ENCODE data around the gene NFKBIZ.

NFKBIZ gene

DNA sequence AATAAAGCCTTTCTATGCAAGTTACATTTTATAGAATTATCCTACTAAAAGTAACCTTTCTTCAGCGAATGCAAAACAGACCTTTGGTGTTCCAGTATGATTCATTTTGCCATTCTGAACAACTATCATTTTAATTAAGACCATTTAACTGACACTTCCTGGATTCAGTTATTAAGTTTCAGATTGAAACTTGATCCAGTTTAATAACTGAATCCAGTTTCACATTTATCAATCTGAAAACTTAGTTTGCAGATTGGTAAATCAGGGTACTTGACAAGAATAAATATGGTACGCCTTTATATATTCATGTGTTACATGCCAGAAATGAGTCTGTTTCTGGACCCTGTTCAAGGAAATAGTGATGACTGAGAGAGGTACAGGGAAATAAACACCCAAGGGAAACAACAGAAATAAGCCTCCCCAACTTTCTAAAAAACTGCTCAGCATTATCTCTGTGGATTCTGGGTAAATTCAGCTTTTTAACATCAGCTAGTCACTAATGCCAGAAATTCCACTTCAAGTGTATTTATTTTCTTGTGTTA lies 23.3 kb upstream of the NFKBIZ start:
- peak in 1 of 5 experiments; percentile 38 for DNase-seq

DNA sequence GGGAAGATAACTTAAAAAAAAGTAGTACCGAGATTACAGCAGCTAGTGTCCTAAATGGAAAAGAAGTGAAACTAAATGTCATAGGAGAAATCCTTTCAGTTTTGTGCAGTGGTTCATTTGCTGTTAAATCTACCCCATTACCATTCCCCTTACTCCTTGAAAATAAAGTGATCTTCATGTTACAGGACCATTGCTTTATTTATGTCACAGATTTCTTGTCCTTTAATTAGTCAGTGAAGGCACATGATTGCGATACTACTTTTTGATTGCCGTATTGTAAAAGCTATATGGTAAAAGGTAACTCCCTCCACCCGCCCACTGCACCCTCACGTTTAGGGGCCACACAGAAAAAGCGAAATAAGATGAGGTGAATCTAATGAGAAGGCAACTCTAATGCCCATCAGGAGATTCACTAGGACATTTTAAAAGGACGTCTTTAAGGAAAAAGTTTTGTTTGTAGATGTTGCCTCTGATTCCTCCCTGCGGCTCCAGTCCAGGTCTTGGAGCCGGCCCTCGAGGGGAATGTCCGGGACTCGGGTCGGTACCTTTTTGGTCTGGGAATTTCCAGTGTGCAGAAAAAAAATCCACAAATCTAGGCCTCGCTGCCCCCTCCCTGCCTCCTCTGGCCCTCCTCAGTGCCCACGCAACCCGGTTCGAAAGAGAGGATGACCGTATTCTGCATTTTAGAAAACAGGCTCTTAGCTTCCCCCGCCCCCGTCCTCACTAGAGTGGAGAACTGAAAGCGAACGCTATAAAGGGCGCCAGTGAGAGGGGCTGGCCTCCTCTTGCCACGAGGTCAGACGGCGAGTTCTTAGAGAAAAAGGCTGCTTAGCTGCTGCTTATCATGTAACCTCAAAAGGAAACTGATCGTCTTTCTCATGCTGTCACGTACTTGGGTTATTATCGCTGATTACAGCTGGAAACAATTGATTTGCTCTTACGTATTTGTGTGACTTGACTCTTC lies 21.8 kb upstream of the NFKBIZ start:
- DNase-seq: peak; percentile 42 to 91 (median 74)

GRCh38 chr3:101828276-101828675 lies 21.0 kb upstream of the NFKBIZ start:
- DNase-seq: no peak

- DNase-seq: peak; percentile 12 to 73 (median 27)
These were observed 20.4 kb upstream of the NFKBIZ start for GRCh38 chr3:101828691-101829436.

DNA sequence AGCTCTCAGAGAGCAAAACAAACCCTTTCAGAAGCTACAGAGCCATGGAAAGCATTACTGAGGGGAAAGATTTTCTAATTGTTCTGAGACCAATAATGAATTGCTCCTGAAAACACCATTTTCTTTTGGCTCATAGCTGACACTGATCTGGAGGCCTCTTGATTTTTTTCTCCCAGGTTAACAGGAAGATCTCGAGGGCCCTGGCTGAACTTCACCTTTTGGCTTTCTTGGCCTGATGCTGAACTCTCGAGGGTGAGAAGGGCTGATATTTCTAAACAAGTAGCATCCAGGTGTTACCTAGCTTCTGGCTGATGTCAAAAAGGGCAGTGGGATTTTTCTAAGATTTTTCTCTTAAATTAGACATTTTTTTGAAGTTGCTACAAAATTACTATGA lies 19.9 kb upstream of the NFKBIZ start:
- DNase-seq: no peak

DNA sequence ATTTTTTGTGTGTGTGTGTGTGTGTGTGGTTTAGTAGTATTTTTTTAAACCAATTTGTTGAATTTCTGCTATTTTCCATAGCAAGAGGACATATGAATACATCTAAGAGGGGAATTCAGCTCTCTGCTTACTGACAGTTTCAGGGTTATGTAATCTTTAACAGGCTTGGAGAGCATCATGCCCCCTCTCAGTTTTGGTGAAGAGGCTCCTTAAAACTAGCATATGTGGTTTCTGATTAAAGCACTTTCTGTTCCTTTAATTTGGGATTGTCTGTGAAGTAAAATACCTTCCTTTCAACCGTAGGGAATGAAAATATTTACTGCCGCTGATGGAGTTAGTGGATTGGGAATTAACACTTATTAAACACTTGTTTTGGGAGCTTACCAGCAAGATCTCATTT lies 19.4 kb upstream of the NFKBIZ start:
- DNase-seq: no peak

DNA sequence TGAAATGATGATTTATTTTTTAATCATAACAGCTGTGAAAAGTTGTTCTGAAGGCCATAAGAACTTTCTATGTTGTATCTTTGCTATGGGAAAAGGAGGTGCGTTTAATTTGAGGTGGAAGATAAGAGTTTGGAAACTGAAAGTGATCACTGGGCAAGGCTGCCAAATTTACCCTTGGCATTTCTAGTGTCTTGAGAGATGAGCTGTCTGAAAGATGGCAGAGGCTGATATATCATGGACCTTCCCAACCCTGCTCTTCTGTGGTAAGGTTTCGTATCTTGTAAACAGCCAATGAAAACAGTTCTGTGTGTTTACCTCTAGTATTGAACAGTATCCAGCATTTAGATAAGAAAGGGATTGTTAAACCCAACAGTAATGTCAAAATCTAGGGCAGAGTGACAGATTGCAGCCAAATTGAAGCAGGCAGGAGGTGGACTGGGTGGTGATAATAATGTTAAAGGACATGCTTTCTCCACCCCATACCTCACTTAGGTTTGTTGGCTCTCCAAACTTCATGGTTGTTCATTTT lies 15.8 kb upstream of the NFKBIZ start:
- peak in 1 of 5 experiments; percentile 62 for DNase-seq

GRCh38 chr3:101835676-101836075 lies 13.6 kb upstream of the NFKBIZ start:
- DNase-seq: no peak

GRCh38 chr3:101836160-101836559 lies 13.2 kb upstream of the NFKBIZ start:
- DNase-seq: no peak

GRCh38 chr3:101836652-101837598 lies 12.4 kb upstream of the NFKBIZ start:
- no peak for DNase-seq

DNA sequence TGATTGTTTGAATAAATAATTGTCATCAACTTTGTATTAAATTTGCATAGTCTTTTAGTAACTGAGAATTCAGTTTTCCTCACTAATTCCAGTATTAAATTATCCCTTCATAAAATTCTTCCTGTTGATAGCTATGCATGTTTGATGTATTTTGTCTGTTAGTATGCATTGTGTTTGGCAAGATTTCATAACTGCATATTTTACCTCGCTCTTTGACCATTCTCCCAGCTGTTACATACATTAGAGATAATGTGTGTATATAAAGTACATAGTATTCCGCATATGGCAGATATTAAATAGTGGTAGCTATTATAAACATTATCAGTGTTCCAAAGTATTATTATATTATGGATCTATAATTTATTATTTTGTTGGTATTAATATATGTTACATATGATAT lies 10.6 kb upstream of the NFKBIZ start:
- DNase-seq: no peak

GRCh38 chr3:101840066-101840465 lies 9.2 kb upstream of the NFKBIZ start:
- no peak for DNase-seq

DNA sequence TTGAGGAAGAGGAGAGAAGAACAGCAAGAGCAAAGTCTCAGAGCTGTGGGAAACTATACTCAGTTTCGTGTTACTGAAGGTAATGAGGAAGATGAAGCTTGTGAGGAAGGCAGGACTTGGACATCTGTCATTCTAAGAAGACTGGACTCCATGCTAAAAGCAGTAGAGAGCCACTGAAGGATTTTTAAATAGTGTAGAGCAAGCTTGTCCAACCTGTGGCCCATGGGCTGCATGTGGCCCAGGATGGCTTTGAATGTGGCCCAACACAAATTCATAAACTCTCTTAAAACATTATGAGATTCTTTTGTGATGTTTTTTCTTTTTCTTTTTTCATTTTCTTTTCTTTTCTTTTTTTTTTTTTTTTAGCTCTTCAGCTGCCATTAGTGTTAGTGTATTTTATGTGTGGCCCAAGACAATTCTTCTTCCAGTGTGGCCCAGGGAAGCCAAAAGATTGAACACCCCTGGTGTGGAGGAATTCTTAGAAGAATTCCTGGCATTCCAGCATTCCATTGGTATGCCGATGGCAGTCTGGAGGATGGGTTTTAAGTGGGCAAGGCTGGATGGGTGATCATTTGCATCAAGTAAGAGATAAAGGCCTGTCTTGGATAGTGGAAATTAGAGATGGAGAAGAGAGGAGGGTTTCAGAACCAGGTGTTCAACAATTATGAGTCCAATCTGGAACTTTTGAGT lies 6.9 kb upstream of the NFKBIZ start:
- no peak for DNase-seq

- DNase-seq: no peak
These were observed 6.4 kb upstream of the NFKBIZ start for GRCh38 chr3:101842935-101843330.

DNA sequence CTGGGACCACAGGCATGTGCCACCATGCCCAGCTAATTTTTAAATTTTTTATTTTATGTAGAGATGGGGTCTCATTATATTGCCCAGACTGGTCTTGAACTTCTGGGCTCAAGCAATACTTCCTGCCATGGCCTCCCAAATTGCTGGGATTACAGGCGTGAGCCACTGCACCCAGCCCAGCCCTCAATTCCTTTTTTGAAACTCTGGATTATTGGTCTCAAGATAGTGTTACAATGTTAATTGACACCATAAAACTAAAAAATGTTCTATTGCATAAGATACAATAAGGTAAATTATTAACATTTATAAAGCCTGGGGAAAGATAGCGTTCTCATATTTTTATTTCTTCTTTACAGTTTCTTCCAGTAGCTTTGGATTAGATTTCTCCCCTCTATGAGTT lies 3.9 kb upstream of the NFKBIZ start:
- no peak for DNase-seq

DNA sequence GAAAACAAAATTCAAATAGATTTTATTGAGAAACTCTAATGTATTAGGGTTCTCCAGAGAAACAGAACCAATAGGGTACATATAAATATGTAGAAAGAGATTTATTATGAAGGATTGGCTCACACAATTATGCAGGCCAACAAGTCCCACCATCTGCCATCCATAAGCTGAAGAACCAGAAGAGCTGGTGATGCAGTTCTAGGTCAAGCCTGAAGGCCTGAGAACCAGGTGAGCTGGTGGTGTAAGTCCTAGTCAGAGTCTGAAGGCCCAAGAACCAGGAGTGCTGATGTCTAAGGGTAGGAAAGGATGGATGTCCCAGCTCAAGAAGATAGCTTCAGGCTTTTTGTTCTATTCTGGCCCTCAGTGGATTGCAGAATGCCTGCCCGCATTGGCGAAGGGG lies 2.6 kb upstream of the NFKBIZ start:
- no peak for DNase-seq

GRCh38 chr3:101847328-101847727 lies 2.0 kb upstream of the NFKBIZ start:
- DNase-seq: no peak

GRCh38 chr3:101848326-101848725 lies 988 bp upstream of the NFKBIZ start:
- DNase-seq: no peak

DNA sequence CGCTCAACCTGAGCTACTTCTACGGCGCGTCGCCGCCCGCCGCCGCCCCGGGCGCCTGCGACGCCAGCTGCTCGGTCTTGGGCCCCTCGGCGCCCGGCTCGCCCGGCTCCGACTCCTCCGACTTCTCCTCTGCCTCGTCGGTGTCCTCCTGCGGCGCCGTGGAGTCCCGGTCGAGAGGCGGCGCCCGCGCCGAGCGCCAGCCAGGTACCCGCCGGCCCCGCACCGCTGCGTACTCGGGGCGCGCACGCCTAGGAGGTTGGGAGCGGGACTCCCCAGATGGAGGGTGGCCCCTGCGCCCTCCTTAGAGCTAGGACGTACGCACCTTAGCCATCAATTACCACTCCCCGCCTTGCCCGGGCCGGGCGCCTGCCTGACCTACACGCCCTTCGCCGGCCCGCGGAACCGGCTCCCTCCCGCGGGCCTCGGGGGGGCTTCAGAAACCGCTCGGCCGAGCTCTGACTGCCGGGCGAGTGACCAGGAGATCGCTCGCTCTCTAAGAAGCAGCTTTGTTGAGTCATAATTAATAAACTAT lies 466 bp downstream of the NFKBIZ start:
- DNase-seq: peak in 4 of 5 experiments; percentile 23 to 78 (median 33)

DNA sequence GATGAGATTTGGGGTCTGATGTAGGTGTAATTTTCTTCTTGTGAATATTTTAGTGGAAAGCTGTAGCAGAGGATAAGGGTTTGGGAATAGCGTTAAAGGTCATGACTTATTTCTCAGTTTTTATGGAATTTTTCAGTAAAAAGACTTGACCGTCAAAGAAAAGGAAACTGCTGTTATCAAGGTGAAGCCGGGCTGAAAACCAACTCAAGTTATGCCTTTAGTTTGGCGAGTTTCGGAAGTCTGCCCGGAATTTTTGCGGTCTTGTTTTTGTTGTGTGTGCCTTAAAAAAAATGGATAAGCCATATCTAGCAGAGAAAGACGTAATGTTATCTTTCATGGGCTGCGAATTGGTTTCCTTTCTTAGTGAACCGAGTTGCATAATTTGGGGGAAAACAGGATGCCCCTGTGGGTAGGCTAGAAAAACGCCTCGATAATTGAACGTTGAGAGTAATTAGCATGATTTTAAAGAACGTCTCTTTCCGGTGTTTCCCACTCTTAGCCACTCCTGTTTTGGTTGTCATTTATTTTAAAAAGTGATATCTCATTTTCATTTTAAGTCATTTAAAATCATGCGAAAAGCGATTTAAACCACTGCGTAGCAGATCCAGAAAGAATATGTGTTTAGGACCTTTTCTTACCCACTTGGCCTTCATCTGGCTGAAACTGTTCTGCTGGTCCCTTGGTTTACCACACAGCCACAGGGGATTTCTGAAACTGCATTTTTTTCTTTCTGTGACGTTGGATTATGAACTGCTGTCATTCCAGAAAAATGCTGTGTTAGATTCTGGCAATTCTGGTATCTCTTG lies 1.1 kb downstream of the NFKBIZ start:
- DNase-seq: peak in 4 of 5 experiments; percentile 17 to 89 (median 66)
